ENCODE results near the gene FOXP1. TPM values are rescaled to one million over a fixed set of nuclear protein-coding genes. Genes with fewer than 3 reads are reported as not detected.
"Not testable (repeated sequence)": the region's sequence is repeated elsewhere in the genome, so short reads cannot be mapped to it uniquely, and the experiment has no call there.

FOXP1 gene
- total RNA-seq, 2 donors from 2014 or later, result 119 to 199 TPM

GRCh38 chr3:70984776-70985482 is 598.6 kb downstream of the FOXP1 start:
- DNase-seq (ENCODE audit: low spot score in 2 of 2) (no peak), ATAC-seq (no peak)
- peak overlapping the region in 1 of 2 donors; percentile 34 for H3K27ac Mint-ChIP-seq
- H3K36me3 Mint-ChIP-seq, result peaks cover 15 to 63% of the 10 kb centered on the region in 2 donors
- no peaks in the 10 kb centered on the region for H3K9me3 Mint-ChIP-seq

GRCh38 chr3:70982700-70983140 is 600.8 kb downstream of the FOXP1 start:
- Mint-ChIP-seq H3K27ac (peak overlapping the region; percentile 83 to 89), H3K36me3 (peaks cover 18 to 61% of the 10 kb centered on the region in 2 donors), H3K9me3 (no peaks in the 10 kb centered on the region)
- ATAC-seq, result peak; percentile 78 to 79
- DNase-seq (ENCODE audit: low spot score in 2 of 2), result peak in 1 of 2 donors; percentile 21

GRCh38 chr3:70982284-70982683 is 601.2 kb downstream of the FOXP1 start:
- DNase-seq (ENCODE audit: low spot score in 2 of 2) (no peak), ATAC-seq (no peak)
- H3K9me3 Mint-ChIP-seq, result no peaks in the 10 kb centered on the region
- peak overlapping the region; percentile 83 to 89 for H3K27ac Mint-ChIP-seq
- peaks cover 17 to 57% of the 10 kb centered on the region in 2 donors for H3K36me3 Mint-ChIP-seq

- ATAC-seq (no peak), DNase-seq (ENCODE audit: low spot score in 2 of 2) (no peak)
- Mint-ChIP-seq H3K36me3 (peaks cover 17 to 54% of the 10 kb centered on the region in 2 donors), H3K27ac (peak overlapping the region; percentile 83 to 95), H3K9me3 (no peaks in the 10 kb centered on the region)
Measured at GRCh38 chr3:70981231-70981880, 602.2 kb downstream of the FOXP1 start.

- H3K36me3 Mint-ChIP-seq, result peaks cover 13 to 52% of the 10 kb centered on the region in 2 donors
- H3K9me3 Mint-ChIP-seq, result no peaks in the 10 kb centered on the region
- peak overlapping the region; percentile 83 to 95 for H3K27ac Mint-ChIP-seq
- ATAC-seq, result peak; percentile 69 to 76
- DNase-seq (ENCODE audit: low spot score in 2 of 2), result no peak
Measured at GRCh38 chr3:70980646-70981170, 602.8 kb downstream of the FOXP1 start.

GRCh38 chr3:70979983-70980645 is 603.4 kb downstream of the FOXP1 start:
- DNase-seq (ENCODE audit: low spot score in 2 of 2) (no peak), ATAC-seq (no peak)
- peak overlapping the region; percentile 83 to 95 for H3K27ac Mint-ChIP-seq
- H3K9me3 Mint-ChIP-seq, result no peaks in the 10 kb centered on the region
- H3K36me3 Mint-ChIP-seq, result peaks cover 13 to 58% of the 10 kb centered on the region in 2 donors

GRCh38 chr3:70977712-70978111 is 605.8 kb downstream of the FOXP1 start:
- ATAC-seq (no peak), DNase-seq (ENCODE audit: low spot score in 2 of 2) (no peak)
- peaks cover 13 to 61% of the 10 kb centered on the region in 2 donors for H3K36me3 Mint-ChIP-seq
- peak overlapping the region; percentile 48 to 69 for H3K27ac Mint-ChIP-seq
- H3K9me3 Mint-ChIP-seq, result no peaks in the 10 kb centered on the region

- H3K36me3 Mint-ChIP-seq, result peaks cover 20 to 60% of the 10 kb centered on the region in 2 donors
- not testable (repeated sequence) for H3K9me3 Mint-ChIP-seq; DNase-seq (ENCODE audit: low spot score in 2 of 2); ATAC-seq; H3K27ac Mint-ChIP-seq
Measured at GRCh38 chr3:70975981-70976380, 607.5 kb downstream of the FOXP1 start.

- H3K27ac Mint-ChIP-seq, result peak overlapping the region; percentile 54 to 88
- DNase-seq (ENCODE audit: low spot score in 2 of 2) (no peak), ATAC-seq (peak in 1 of 2 donors; percentile 36)
- H3K36me3 Mint-ChIP-seq, result peaks cover 24 to 55% of the 10 kb centered on the region in 2 donors
- no peaks in the 10 kb centered on the region for H3K9me3 Mint-ChIP-seq
Measured at GRCh38 chr3:70974747-70975146, 608.8 kb downstream of the FOXP1 start.

- ATAC-seq (peak; percentile 74 to 77), DNase-seq (ENCODE audit: low spot score in 2 of 2) (no peak)
- Mint-ChIP-seq H3K9me3 (no peaks in the 10 kb centered on the region), H3K27ac (peak overlapping the region; percentile 53 to 86), H3K36me3 (peaks cover 24 to 60% of the 10 kb centered on the region in 2 donors)
Measured at GRCh38 chr3:70973558-70973957, 610.0 kb downstream of the FOXP1 start.

- no peak for ATAC-seq
- Mint-ChIP-seq H3K9me3 (no peaks in the 10 kb centered on the region), H3K27ac (no peak overlapping the region), H3K36me3 (peaks cover 22 to 66% of the 10 kb centered on the region in 2 donors)
- no peak for DNase-seq (ENCODE audit: low spot score in 2 of 2)
Measured at GRCh38 chr3:70972855-70973254, 610.7 kb downstream of the FOXP1 start.

GRCh38 chr3:70970952-70971351 is 612.6 kb downstream of the FOXP1 start:
- Mint-ChIP-seq H3K36me3 (peaks cover 12 to 56% of the 10 kb centered on the region in 2 donors), H3K9me3 (no peaks in the 10 kb centered on the region), H3K27ac (peak overlapping the region in 1 of 2 donors; percentile 81)
- DNase-seq (ENCODE audit: low spot score in 2 of 2), result no peak
- ATAC-seq, result no peak

- H3K36me3 Mint-ChIP-seq, result peaks cover 20 to 50% of the 10 kb centered on the region in 2 donors
Measured at GRCh38 chr3:70970171-70970570, 613.4 kb downstream of the FOXP1 start.

GRCh38 chr3:70963431-70964275 is 619.9 kb downstream of the FOXP1 start:
- ATAC-seq (no peak), DNase-seq (ENCODE audit: low spot score in 2 of 2) (no peak)
- no peaks in the 10 kb centered on the region for H3K9me3 Mint-ChIP-seq
- H3K27ac Mint-ChIP-seq, result peak overlapping the region; percentile 16 to 87
- peaks cover 29 to 38% of the 10 kb centered on the region in 2 donors for H3K36me3 Mint-ChIP-seq

More at GRCh38 chr3:70970171-70970570, 613.4 kb downstream of the FOXP1 start:
- no peak overlapping the region for H3K27ac Mint-ChIP-seq
- no peak for ATAC-seq
- DNase-seq (ENCODE audit: low spot score in 2 of 2), result no peak
- no peaks in the 10 kb centered on the region for H3K9me3 Mint-ChIP-seq

- H3K27ac Mint-ChIP-seq, result no peak overlapping the region
- DNase-seq (ENCODE audit: low spot score in 2 of 2) (no peak), ATAC-seq (peak; percentile 40 to 49)
- peaks cover 19 to 31% of the 10 kb centered on the region in 2 donors for H3K36me3 Mint-ChIP-seq
- H3K9me3 Mint-ChIP-seq, result no peaks in the 10 kb centered on the region
Measured at GRCh38 chr3:70959506-70960291, 623.8 kb downstream of the FOXP1 start.

All from activated naive CD4-positive, alpha-beta T cell treated with anti-CD3 and anti-CD28 coated beads, Interleukin-2, amount 50 U/mL, for 72 hours (primary cell).